Superior temporal gyrus (tissue), 1 donor: Measurements from ENCODE around the gene ERVV-1.
"Not testable (repeated sequence)": the region's sequence is repeated elsewhere in the genome, so short reads cannot be mapped to it uniquely, and the experiment has no call there.

Source experiments
- DNase-seq: peaks from one replicate; pipeline ENCODE4 v3.0.0-alpha.2; 2016; ENCODE audit errors: extremely low spot score

Gene ERVV-1

GRCh38 chr19:53013621-53014020, at the start of gene ERVV-1:
ERVV-1 (plus strand) TSS chr19:53013921; CDS start chr19:53014091, 170 bp downstream.
- no peak for DNase-seq

DNA sequence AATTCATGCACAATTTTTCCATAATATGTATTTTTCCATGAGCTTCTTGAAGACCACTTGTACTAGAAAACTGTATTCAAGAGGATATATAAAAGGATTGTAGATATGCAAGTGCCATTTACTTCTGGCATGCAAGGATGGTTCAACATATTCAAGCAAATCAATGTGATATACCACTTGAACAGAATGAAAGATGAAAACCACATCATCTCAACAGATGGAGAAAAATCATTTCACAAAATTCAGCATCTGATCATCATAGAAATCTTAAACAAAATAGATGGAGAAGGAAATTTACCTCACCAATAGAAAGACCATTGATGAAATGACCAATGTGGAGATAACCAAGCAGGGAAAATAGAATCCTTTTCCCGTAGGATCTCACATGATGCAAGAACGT, 45.9 kb upstream of the ERVV-1 start:
- no peak for DNase-seq

GRCh38 chr19:52981329-52981728, 32.4 kb upstream of the ERVV-1 start:
- DNase-seq = no peak

DNA sequence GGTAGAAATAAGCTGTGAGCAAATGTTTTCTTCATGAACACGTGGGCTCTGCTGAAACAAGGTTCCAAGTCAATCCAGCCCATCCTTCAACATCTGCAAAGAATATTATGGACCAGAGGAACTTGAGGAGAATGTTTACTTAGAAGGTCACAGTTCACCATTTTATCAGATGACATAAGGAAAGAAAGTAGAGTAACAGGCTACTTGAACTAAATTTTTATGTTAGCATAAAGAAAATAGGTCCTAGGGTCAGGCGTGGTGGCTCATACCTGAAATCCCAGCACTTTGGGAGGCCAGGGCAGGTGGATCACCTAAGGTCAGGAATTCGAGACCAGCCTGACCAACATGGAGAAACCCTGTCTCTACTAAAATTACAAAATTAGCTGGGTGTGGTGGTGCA, 30.6 kb upstream of the ERVV-1 start:
- not testable (repeated sequence) for DNase-seq

DNA sequence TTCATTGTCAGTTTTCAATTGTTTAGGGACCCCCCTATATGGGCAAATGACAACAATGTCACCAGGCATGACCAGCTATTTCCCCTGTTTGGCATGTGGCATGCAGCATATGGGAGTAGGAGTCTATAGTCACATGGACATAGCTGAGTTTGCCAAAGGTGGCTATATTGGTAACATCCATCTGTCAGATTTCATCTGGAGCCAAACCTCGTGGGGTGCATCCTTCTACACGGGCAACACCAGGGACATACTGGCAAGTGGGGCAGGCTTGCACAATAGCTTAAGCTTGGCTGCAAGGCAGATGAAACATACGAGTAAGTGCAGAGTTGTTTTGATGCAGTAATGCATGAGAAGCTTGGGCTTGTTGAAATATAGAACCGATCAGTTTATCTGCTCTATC, 26.5 kb upstream of the ERVV-1 start:
- peak; percentile 70 for DNase-seq

DNA sequence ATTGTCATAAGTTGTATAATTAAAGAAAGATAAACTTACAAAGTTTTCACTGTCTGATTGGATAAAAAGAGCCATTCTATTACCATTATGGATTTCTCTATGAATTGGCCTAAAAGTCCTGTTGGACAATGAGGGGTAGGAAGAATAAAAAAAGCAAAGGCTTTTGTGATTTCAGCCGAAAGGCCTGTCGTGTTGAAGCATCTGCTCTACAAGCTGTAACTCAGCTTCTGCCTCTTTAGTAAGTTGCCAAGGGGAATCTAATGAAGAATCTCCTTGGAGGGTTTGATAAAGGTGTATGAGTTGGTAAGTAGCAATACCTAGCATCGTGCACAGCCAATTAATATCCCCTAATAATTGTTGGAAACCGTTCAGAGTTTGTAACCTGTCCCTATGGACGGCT, 25.2 kb upstream of the ERVV-1 start:
- no peak for DNase-seq

DNA sequence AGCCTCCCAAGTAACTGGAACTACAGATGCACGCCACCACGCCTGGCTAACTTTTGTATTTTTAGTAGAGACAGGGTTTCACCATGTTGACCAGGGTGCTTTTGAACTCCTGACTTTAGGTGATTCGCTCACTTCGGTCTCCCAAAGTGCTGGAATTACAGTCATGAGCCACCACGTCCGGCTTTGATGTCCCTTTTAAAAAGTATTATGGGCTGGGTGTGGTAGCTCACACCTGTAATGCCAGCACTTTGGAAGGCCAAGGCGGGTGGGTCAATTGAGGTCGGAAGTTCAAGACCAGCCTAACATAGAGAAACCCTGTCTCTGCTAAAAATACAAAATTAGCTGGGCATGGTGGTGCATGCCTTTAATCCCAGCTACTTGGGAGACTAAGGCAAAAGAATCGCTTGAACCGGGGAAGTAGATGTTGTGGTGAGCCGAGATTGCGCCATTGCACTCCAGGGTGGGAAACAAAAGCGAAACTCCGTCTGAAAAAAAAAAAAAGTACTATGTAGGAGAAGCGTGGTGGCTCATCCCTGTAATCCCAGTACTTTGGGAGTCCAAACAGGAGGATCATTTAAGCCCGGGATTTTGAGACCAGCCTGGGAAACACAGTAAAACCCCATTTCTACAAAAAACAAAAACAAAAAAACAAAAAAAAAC, 22.8 kb upstream of the ERVV-1 start:
- DNase-seq = no peak

GRCh38 chr19:52991484-52991883, 22.2 kb upstream of the ERVV-1 start:
- no peak for DNase-seq

- DNase-seq = peak; percentile 41
Measured at GRCh38 chr19:52992109-52993004, 21.4 kb upstream of the ERVV-1 start.

DNA sequence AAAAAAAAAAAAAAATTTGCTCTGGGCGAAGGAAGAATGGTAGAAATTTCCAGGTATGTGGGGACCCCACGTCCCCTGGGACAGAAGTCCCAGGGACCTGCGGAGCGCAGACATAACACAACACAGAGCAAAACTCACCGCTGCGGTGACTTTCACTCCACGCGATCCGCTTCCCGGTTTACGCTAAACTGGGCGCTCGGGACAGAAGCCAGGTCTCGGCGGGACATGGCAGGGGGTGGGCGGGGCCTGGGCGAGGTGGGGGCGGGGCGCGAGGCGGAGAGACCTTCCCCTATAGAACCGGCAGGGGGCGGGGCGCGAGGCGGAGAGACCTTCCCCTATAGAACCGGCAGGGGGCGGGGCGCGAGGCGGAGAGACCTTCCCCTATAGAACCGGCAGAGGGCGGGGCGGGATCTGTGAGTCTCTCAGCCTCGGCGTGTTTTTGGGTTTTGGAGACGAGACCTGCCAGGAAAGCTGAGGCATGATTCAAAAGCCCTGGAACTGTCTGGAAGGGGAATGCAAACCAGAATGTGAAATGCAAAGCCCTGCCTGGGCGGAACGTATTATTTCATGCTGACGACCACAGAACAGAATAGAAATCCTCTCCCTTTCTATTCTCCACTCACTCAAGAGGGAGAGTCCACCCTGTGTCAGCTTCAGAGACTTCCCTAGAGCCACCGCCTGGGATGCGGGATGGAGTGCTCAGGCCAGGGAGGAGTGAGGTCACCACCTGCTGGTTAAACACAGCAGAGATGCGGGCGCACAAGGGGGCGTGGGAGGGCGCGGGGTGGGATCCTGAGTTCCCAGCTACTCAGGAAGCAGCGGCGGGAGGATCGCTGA, 20.2 kb upstream of the ERVV-1 start:
- peak; percentile 53 for DNase-seq

GRCh38 chr19:52995711-52996110, 18.0 kb upstream of the ERVV-1 start:
- DNase-seq = no peak

DNA sequence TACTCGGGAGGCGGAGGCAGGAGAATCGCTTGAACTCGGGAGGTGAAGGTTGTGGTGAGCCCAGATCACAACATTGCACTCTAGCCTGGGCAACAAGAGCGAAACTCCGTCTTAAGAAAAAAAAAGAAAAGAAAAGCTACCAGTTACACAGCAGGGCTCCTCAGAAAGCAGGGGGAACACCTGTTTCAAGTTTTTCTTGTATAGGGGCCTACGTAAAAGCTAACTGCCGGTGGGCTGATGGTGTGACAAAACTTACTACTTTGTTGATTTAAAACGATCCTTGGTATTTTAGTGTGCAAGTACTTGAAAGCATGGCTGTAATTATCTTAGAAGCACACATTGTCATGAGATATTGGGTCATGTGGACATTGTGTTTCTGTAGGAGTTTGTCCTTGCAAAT, 15.7 kb upstream of the ERVV-1 start:
- DNase-seq = no peak

DNA sequence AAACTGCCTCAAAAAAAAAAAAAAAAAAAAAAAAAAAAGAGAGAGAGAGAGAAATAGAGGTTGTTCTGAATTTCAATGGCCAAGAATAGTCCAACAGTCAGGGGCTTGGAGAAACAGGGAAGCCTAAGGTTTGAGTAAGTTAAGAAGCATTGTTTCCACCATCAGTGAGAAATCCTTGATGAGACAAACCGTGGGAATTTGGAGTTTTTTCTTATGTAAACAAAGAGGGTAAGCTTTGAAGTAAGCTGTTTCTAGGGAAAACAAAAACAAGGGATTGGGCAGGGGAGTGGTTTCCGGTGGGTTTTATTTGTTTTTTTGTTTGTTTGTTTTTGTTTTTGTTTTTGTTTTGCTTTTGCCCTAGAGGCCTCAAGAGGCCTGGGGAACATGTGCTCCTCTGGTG, 11.2 kb upstream of the ERVV-1 start:
- no peak for DNase-seq

DNA sequence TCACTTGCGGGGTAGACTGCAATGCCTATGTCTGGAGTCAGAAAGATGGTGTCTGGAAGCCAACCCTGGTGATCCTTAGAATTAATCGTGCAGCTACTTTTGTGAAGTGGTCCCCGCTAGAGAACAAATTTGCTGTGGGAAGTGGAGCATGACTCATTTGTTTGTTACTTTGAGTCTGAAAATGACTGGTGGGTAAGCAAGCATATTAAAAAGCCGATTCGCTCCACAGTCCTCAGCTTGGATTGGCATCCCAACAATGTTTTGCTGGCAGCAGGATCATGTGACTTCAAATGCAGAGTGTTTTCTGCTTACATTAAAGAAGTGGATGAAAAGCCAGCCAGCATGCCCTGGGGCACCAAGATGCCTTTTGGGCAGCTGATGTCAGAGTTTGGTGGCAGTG, 9.5 kb upstream of the ERVV-1 start:
- DNase-seq = no peak

DNA sequence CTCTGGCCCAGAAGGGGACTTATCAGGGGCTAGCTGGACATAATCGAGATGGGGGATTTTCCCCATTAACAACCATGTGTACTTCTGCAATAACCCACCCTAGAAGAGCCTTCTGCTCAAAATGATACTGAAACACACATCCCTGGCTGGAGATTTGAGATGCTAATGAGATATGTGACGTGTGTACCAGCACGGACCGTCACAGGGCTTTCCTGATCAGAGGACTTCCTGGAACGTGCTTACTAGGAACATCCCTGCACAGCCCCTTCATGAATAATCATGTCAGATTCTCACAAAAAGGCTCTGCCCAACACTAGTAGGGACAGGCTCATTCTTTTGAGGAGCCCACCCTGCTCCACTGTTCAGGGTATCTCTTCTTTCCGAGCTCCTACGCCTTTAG, 6.5 kb upstream of the ERVV-1 start:
- no peak for DNase-seq

DNA sequence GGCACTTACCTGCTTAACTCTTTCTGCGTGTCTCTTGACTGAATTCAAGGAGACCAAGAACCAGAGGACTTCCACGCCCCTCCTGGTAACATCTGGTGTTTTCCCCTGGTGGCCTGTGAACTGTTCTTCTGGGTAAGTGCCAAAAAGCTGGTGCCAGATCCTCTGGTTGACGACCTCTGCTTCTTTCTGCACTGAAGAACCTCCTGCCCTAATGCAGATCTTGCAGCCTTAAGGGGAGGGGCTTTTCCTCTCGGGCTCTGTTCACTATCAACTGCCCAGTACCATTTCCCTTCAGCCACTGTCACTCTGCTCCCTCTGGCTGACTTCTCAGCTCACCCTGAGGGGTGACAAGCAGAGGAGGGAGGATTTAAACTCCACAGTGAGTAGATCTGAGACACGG, 6.1 kb upstream of the ERVV-1 start:
- no peak for DNase-seq

- DNase-seq = no peak
Measured at GRCh38 chr19:53008061-53008778, 5.5 kb upstream of the ERVV-1 start.

- no peak for DNase-seq
Measured at GRCh38 chr19:53010494-53010893, 3.2 kb upstream of the ERVV-1 start.

DNA sequence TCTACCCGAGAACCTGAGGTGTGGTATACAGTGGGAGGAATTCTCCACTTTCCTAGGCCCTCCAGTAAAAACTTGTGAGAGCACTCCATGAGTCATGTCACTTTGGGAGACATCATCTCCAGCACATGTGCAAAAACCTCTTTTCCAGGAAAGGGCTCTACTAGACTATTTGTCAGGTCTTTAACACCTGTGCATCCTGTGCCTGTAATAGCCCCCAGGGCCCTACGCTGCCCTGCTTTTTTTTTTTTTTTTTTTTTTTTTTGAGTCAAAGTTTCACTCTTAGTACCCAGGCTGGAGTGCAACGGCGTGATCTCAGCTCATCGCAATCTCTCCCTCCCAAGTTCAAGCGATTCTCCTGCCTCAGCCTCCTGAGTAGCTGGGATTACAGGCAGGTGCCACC, 1.7 kb upstream of the ERVV-1 start:
- DNase-seq = no peak

DNA sequence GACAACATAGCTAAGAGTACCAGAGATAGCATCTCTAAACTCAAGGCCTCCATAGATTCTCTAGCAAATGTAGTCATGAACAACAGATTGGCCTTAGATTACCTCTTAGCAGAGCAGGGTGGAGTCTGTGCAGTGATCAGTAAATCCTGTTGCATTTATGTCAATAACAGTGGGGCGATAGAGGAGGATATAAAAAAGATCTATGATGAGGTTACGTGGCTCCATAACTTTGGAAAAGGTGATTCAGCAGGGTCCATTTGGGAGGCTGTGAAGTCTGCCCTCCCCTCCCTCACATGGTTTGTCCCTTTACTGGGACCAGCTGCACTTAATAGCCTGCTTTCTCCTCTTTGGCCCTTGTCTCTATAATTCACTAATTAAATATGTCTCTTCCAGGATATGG, 1.4 kb downstream of the ERVV-1 start:
- no peak for DNase-seq

GRCh38 chr19:53015730-53016129, 2.0 kb downstream of the ERVV-1 start:
- no peak for DNase-seq

DNA sequence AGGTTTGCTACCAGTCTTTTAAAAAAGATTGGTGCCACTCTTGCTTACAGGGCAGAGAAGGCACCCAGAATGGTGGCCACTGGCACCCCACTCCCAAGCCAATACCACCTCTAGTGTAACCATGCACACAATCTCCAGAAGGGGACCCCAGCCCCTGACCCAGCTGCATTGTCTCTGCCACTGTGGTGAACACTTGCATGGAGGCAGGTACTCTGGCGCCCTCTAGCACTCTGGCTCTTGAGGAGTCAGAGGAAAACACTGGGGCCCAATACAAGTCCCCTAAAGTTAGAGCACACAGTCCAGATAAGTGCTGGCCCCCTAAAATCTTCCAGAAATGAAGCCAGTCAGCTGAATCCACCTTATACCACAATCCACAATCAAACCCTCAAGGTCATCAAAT, 6.0 kb downstream of the ERVV-1 start:
- no peak for DNase-seq
